GM18505 (cell line): ENCODE data around the gene HDAC7.

Source experiments
- ATAC-seq: cut with Tn5 transposase; IDR thresholded peaks from one replicate; pipeline ENCODE4 v1.9.1; 2021; ENCODE audit not compliant: unreplicated experiment
- POLR2A ChIP-seq: IDR thresholded peaks from 4 replicates; pipeline ENCODE4 v1.6.1; 2011; ENCODE audit warnings: borderline replicate concordance; ENCODE audit not compliant: insufficient read depth, insufficient read length; ENCODE audit errors: extremely low read depth

The HDAC7 gene

GRCh38 chr12:47758834-47759690 is 60.6 kb downstream of the HDAC7 start, which contains the start of gene RAPGEF3:
Gene RAPGEF3, minus strand, starts transcription at chr12:47758880. Its CDS starts 324 bp downstream, at chr12:47758556.
- ATAC-seq: peak; percentile 42

GRCh38 chr12:47758584-47758833 is 61.2 kb downstream of the HDAC7 start:
- no peak for ATAC-seq
- TF ChIP-seq POLR2A: no peak

More at GRCh38 chr12:47758834-47759690, 60.6 kb downstream of the HDAC7 start, which contains the start of gene RAPGEF3:
- TF ChIP-seq POLR2A: peak; percentile 29

- ATAC-seq: no peak
- TF ChIP-seq POLR2A: no peak
Measured at GRCh38 chr12:47757840-47758583, 61.7 kb downstream of the HDAC7 start.

GRCh38 chr12:47757364-47757839 is 62.3 kb downstream of the HDAC7 start:
- ATAC-seq: no peak
- no peak for TF ChIP-seq POLR2A

DNA sequence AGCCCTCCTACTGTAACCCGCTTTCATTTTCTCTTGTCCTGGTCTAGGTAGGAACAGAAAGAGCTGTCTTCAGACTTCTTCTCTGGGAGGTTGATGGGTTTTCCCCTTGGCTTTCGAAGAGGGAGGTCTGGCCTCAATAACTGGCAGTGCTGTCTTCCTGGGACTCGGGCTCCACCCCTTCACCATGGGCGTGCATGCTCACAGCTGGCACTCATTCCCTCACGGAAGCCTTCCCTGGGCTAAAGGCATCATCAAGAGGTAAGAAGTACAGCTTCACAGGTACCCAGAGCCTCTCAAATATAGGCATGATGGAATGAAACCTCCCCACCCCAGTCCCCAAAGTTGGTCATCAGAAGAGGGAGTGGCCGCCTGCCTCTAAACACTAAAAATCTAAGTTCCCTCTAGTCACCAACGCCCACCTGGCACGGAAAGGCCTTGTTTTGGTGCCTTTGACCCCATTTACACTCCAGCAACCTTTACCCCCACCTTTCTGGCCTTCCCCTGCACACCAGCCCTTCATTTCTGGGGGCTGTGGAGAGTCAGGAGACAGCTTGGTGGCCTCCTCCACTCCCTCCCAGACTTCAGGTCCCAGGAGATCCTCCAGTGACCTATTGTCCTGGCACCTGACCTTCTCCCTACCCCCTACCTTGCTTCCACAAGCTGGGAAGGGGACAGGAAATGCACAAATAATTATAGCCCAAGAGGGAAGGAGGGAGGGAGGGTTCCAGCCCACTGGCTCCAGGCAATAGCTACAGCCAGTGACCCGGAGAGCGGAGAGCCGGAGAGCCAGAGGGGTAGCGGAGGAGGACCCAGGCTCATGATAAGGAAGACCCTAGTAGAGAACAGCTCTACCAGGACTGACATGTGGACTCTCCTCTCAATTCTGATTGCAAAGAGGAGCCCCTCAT is 63.8 kb downstream of the HDAC7 start:
- ATAC-seq: peak; percentile 60
- no peak for TF ChIP-seq POLR2A

GRCh38 chr12:47754881-47755280 is 64.8 kb downstream of the HDAC7 start:
- ATAC-seq: no peak

GRCh38 chr12:47754126-47754525 is 65.6 kb downstream of the HDAC7 start:
- ATAC-seq: no peak
- TF ChIP-seq POLR2A: no peak

More at GRCh38 chr12:47754881-47755280, 64.8 kb downstream of the HDAC7 start:
- no peak for TF ChIP-seq POLR2A

- no peak for ATAC-seq
Measured at GRCh38 chr12:47753021-47754001, 66.4 kb downstream of the HDAC7 start.

GRCh38 chr12:47752552-47752951 is 67.2 kb downstream of the HDAC7 start:
- no peak for TF ChIP-seq POLR2A
- no peak for ATAC-seq

More at GRCh38 chr12:47753021-47754001, 66.4 kb downstream of the HDAC7 start:
- TF ChIP-seq POLR2A: no peak

DNA sequence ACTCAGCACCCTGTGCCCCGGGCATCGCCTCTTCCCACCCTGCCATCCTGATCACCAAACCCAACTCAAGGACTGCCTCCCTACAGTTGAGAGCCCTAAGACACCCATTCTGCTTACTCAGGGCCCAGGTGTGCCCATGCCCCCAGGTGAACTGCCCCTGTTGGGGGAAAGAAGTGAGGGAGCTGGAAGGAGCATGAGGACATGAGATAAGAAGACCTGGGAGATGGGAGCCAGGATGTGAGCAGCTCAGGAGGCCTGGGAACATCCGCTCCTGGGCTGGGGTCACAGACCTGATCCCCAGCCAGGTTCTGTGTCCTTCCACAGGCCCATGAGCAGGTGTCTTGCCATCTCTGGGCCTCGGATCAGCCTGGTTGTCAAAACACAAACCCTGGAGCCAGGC is 67.6 kb downstream of the HDAC7 start:
- no peak for ATAC-seq
- TF ChIP-seq POLR2A: no peak

GRCh38 chr12:47751561-47751960 is 68.1 kb downstream of the HDAC7 start:
- no peak for ATAC-seq

More at GRCh38 chr12:47751561-47751960, 68.1 kb downstream of the HDAC7 start:
- TF ChIP-seq POLR2A: no peak
